ENCODE results near the gene FAF1.
"Not testable (repeated sequence)": the region's sequence is repeated elsewhere in the genome, so short reads cannot be mapped to it uniquely, and the experiment has no call there.

FAF1 gene

GRCh38 chr1:50952566-50952965 is 7.5 kb downstream of the FAF1 start:
- DNase-seq: not testable (repeated sequence)

- no peak for DNase-seq
These were observed 9.7 kb downstream of the FAF1 start for GRCh38 chr1:50950396-50950795.

- DNase-seq: no peak
These were observed 10.6 kb downstream of the FAF1 start for GRCh38 chr1:50949286-50949982.

DNA sequence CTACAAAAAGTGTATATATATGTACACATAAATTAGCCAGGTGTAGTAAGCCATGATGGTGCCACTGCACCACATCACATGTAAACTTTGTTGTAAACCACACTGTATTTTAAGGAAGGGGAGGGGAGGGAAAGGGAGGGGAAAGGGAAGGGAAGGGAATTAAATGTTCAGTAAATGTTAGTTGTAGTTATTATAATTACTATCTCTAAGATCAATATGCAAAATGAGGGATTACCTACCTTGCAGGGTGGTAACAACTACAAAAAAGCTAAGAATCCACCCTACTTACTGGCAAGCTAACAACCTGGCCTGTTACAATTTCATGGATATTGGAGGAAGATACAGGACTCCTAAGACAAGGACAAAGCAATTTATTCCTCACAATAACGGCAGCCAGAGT is 17.7 kb downstream of the FAF1 start:
- DNase-seq: no peak

DNA sequence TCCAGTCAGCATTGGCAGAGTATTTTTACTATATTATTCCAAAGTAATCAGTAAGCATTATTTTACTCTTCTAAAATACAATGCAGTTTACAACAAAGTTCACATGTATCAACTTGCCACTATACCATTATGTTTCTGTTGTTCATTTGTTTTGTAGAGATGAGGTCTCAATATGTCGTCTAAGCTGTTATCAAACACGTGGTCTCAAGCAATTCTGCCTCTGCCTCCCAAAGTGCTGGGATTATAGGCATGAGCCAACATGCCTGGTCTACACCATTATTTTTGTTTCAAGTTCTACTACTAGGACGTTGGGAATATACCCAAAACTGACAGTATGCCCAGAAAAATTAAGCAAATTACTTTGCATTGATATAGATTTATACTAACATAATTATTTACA is 19.8 kb downstream of the FAF1 start:
- DNase-seq: no peak

DNA sequence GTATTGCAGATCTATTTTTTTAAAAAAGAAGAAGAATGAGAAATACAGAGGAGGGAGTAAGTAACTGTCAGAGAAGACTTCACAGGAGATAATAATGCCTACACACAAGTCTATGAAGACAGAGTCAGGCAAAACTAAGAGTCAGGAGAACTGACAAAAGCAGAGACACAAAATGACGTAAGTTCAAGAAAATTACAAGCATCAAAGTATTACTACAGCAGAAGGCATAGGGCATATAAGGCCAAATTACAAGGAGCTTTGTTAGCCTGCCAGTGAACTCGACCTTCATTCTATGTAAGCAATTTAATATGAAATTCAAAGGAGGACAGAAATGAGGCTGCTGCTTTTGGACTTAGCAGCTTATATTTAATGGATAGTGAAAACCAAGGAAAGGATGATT is 23.7 kb downstream of the FAF1 start:
- DNase-seq: no peak

DNA sequence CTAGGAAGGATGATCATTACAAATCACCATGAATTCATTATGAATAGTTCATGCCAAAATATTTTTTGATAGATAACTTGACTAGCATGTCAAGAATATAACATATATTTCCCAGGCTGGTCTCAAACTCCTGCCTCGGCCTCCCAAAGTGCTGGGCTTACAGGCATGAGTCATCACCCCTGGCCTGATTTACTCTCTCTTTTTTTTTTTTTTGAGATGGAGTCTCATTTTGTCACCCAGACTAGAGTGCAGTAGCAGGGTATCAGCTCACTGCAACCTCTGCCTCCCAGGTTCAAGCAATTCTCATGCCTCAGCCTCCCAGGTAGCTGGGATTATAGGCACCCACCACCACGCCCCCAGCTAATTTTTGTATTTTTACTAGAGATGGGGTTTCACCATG is 24.8 kb downstream of the FAF1 start:
- DNase-seq: not testable (repeated sequence)

- DNase-seq: no peak
These were observed 25.2 kb downstream of the FAF1 start for GRCh38 chr1:50934838-50935237.

- not testable (repeated sequence) for DNase-seq
These were observed 26.3 kb downstream of the FAF1 start for GRCh38 chr1:50933770-50934169.

- DNase-seq: not testable (repeated sequence)
These were observed 28.0 kb downstream of the FAF1 start for GRCh38 chr1:50932043-50932442.

- DNase-seq: no peak
These were observed 28.9 kb downstream of the FAF1 start for GRCh38 chr1:50930965-50931737.

DNA sequence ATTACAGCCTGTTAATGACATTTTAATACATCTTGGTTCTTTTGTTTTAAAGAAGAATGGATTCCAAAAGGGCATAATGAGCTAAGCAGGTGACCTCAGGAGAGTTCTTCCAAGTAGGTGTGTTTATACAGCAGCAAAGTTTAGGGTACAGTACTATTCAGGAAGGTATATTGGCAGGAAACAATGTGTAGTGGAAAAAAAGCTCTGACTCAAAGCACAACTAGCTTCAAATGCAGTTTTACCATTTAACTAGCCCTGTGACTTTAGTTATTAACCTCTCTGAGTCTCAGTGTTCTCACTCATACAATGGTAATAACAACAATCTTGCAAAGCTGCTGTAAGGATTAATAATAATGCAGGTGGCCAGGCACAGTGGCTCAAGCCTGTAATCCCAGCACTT is 29.9 kb downstream of the FAF1 start:
- no peak for DNase-seq

DNA sequence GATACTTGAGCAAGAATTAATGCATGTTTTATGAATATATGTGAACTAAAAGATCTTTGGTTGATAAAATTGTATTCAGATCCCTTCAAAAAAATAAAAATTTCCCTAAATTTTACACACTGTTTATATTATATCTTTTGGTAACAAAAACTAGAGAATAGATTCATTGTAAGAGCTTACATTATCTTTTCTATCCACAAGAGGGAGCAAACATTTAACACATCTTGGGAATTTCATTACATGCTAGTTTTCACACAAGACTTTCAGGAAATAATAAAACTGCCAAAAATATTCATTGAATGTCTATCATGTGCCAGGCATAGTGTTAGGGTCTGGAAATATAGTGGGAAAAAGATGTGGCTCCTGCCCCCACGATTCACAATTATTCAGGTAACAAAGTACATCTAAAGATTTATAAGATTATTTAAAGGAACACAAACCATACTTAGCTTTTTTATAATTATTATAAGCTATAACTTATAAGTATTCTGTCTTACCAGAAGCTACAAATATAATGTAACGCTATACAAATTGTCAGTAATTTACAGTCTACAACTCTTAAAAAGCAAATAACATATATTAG is 30.6 kb downstream of the FAF1 start:
- no peak for DNase-seq

GRCh38 chr1:50923564-50923963 is 36.5 kb downstream of the FAF1 start:
- no peak for DNase-seq

DNA sequence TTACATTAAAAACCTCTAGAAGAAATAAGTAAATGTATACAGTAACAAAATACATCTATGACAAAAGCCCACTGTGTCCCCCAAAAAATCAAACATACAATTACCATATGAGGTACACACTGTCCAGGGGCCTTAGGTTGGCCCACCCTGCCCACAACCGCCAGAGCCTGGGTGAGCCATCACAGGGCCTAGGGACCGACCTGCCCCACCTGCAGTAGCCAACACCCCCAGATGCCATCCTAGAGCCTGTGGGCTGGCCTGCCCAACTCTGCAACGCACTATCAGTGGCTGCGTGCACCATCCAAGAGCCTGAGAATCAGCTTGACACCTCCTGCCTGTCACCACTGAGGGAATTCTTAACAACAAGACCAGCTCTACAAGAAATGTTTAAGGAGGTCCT is 39.0 kb downstream of the FAF1 start:
- DNase-seq: no peak

DNA sequence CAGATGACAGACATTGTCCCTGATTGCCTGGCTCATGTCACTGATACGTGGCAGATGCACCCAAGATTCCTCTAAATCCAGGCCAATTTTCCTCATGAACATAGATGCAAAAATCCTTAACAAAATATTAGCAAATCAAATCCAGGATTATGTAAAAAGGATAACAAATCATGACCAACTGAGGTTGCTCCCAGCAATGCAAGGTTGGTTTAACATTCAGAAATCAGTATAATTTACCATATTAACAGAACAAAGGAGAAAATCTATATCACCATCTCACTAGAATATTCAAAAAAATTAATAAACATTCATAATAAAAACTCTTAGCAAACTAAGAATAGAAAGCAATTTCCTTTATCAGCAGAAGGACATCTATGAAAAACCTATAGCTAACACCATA is 39.7 kb downstream of the FAF1 start:
- DNase-seq: no peak

- DNase-seq: no peak
These were observed 42.6 kb downstream of the FAF1 start for GRCh38 chr1:50917138-50918137.

DNA sequence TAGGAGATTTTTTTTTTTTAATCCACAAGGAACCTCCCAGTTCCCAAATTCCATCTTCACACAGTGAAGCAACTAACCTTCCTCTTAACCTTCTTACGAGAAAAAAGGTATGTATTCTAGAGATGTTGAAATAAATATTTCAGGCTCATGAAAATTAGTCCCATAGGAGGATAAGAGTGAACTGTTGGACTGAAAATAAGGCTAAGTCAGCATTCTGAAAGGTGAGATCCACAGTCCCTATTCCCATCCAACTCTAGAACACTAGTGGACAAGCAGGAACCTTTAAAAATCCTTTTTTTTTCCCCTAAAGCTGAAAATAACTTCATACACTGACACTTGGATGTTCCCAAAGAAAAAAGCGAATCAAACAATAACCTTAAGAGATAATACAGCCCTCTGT is 44.4 kb downstream of the FAF1 start:
- DNase-seq: no peak

GRCh38 chr1:50913954-50914353 is 46.1 kb downstream of the FAF1 start:
- DNase-seq: no peak

DNA sequence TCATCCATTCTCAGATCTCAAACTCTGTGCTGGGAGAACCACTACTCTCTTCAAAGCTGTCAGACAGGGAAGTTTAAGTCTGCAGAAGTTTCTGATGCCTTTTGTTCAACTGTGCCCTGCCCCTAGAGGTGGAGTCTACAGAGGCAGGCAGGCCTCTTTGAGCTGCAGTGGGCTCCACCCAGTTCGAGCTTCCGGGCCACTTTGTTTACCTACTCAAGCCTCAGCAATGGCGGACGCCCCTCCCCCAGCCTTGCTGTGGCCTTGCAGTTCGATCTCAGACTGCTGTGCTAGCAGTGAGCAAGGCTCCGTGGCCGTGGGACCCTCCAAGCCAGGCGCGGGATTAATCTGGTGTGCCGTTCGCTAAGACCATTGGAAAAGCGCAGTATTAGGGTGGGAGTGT is 49.7 kb downstream of the FAF1 start:
- DNase-seq: not testable (repeated sequence)

GRCh38 chr1:50907610-50908009 is 52.5 kb downstream of the FAF1 start:
- not testable (repeated sequence) for DNase-seq

GRCh38 chr1:50906050-50906449 is 54.0 kb downstream of the FAF1 start:
- not testable (repeated sequence) for DNase-seq

DNA sequence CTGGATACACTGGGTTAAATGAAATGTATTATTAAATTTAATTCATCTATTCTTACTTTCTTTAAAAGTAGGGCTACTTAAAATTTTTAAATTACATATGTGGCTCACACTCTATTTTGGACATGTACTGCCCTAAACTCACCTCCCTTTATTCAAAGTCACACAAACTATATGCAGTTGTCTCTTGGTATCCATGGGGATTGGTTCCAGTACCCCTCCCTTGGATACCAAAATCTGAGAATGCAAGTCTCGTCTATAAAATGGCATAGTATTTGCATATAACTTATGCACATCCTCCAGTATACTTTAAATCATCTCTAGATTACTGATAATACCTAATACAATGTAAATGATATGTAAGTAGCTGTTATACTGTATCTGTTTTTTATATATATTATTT is 57.6 kb downstream of the FAF1 start:
- DNase-seq: no peak
